Muscle of leg (tissue), 11 donors: ENCODE data around the gene PLD4. TPM values are rescaled to one million over a fixed set of nuclear protein-coding genes. Genes with fewer than 3 reads are reported as not detected.
A peak's percentile ranks its signal among the peaks of the same experiment; 100 is the strongest.

ENCODE experiments used
- DNase-seq: peaks from one replicate; pipeline ENCODE4 v3.0.0; 2013
- H3K27ac ChIP-seq: one replicate; pipeline ENCODE4 v1.5.1; 2013; ENCODE audit warnings: mild to moderate bottlenecking, low read length, control low read depth
- H3K27me3 ChIP-seq: one replicate; pipeline ENCODE4 v1.6.1; 2013; ENCODE audit warnings: low read length; ENCODE audit not compliant: control insufficient read depth, insufficient read depth
- H3K36me3 ChIP-seq: one replicate; pipeline ENCODE4 v1.6.1; 2013; ENCODE audit warnings: low read length; ENCODE audit not compliant: control insufficient read depth, insufficient read depth
- H3K4me1 ChIP-seq: one replicate; pipeline ENCODE4 v1.6.1; 2013; ENCODE audit warnings: low read length; ENCODE audit not compliant: control insufficient read depth, insufficient read depth
- H3K4me3 ChIP-seq: one replicate; pipeline ENCODE4 v1.5.1; 2013; ENCODE audit warnings: low read length, control low read depth
- H3K9me3 ChIP-seq: replicated peaks from 2 replicates; pipeline ENCODE4 v1.6.1; 2013; ENCODE audit warnings: low read depth, low read length; ENCODE audit not compliant: control insufficient read depth
- WGBS: methylation state at CpG from one replicate; pipeline ENCODE4 v1.1.5; 2013; ENCODE audit warnings: missing lambda C conversion rate; ENCODE audit not compliant: insufficient coverage; 5-methylcytosine and 5-hydroxymethylcytosine counted together
- polyA plus RNA-seq, 8 donors: library from polyadenylated mRNA; unstranded; fragments of 120-200 nt; gene quantifications; one replicate each; pipeline versions ENCODE4 v1.2.1 to v1.2.3, GENCODE V29; 2013; ENCODE audit warnings: inconsistent platforms in 1 of 8, low replicate concordance in 1 of 8; ENCODE audit not compliant: insufficient read length in 8 of 8, insufficient read depth in 1 of 8
- total RNA-seq: library from RNA; stranded (reverse); fragments of 120-200 nt; gene quantifications from one replicate; pipeline ENCODE4 v1.2.4, GENCODE V29; 2013

PLD4 gene
- total and polyA plus RNA-seq, 9 donors: 3.1 to 9.7 (median 6.3) TPM

DNA sequence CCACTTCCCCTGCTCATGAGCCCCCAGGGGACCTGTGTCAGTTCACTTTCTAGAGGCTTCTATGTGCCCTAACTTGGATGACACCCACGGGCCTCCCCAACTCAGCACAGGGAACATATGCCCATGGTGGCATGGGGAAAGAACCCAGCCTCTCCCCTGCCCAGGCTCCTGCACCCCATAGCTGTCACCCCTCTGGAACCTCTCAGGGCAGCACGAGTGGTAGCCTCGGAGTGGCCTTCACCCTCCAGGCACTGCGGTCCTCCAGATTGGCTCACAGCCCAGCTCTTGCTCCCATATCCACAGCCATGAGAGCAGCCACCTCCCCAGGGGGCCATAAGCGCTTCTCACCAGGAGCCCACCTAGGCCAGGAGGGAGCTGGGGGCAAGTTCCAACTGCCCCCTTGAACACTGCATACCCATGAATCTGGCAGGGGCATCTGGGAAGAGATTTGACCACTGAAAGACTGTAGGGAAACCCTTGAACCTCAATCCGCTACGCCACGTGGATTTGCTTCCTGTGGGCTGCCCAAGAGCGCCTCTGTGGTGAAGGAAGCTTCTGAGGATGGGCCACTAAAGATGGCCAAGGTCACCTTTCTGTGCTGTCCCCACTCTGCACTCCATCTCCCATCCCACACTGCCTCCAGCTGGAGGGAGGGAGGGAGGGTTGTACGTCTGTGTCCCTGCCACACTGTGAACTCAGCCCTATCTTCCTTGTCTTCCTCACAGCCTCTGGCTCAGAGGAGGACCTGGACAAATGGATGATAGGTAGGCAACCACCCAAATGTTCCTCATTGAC, 11.9 kb downstream of the PLD4 start:
- Histone ChIP-seq H3K4me3 (no peak overlapping the region), H3K9me3 (no peaks in the 10 kb centered on the region), H3K4me1 (peaks cover 25% of the 10 kb centered on the region), H3K27me3 (peaks cover 33% of the 10 kb centered on the region), H3K27ac (no peak overlapping the region), H3K36me3 (no peaks in the 10 kb centered on the region)
- DNase-seq: no peak
- WGBS: 57% methylated on average over 4 of the region's 10 CpGs

DNA sequence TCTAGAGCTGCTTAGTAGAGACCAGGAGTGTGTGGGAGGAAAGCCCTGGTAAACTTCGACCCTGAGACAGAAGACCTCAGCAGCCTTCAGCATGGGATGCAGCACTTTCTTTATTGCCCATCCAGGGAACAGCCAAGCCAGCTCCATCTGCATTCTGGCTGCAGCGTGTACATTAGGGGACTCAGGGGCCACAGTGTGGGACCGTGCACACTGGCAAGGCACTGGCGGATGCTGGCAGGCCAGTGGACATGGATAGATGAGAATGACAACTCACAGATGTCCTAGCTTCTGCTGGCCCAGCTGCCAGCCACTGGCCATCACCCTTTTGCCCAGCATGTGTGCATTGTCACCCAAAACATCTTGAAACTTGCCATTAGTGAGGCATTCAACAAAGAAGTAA, 12.5 kb downstream of the PLD4 start:
- no peak overlapping the region for H3K27ac ChIP-seq
- WGBS: 62% methylated on average over 3 of the region's 4 CpGs
- H3K36me3 ChIP-seq: no peaks in the 10 kb centered on the region
- H3K27me3 ChIP-seq: peaks cover 27% of the 10 kb centered on the region
- no peak for DNase-seq
- H3K4me1 ChIP-seq: peaks cover 19% of the 10 kb centered on the region
- no peaks in the 10 kb centered on the region for H3K9me3 ChIP-seq
- no peak overlapping the region for H3K4me3 ChIP-seq

DNA sequence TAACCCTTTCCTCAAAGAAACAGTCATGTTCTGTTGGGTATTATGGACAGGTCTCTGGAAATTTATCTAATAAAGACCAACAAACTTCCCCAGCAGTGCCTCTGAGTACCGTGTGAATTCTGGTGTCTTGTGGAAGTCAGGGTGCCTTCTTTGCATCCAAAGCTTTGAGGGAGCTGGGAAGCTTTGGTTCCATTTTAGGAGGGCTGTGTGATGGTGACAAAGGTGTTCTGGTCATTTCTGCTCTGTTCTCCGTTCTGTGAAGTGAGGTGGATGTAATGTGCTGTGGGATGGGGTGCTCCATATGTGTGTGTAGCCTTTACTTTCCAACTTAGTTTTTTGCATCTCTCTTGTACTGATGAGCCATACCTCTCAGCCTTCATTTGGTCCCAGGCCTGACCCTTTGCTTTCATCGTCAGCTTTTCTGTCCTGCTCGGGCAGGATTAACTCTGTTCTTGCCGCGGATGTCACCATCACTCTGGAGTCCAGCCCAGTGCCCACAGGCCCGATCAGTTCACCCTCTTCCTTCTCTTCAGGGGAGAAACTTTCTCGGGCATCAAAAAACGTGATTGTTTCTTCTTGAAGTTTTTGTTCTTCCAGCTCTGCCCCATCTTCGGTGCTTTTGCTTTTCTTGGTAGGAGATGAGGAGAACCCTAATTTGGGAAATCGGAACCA, 13.2 kb downstream of the PLD4 start:
- Histone ChIP-seq H3K4me3 (no peak overlapping the region), H3K4me1 (peaks cover 12% of the 10 kb centered on the region), H3K9me3 (no peaks in the 10 kb centered on the region), H3K27me3 (peaks cover 21% of the 10 kb centered on the region), H3K27ac (no peak overlapping the region), H3K36me3 (no peaks in the 10 kb centered on the region)
- WGBS: 55% methylated on average over 5 of the region's 11 CpGs
- no peak for DNase-seq

GRCh38 chr14:104938436-104938835, 13.8 kb downstream of the PLD4 start:
- no peak for DNase-seq
- no peak overlapping the region for H3K27ac ChIP-seq
- no peaks in the 10 kb centered on the region for H3K9me3 ChIP-seq
- peaks cover 18% of the 10 kb centered on the region for H3K27me3 ChIP-seq
- WGBS: 83% methylated on average over 1 of the region's 2 CpGs
- no peaks in the 10 kb centered on the region for H3K36me3 ChIP-seq
- peaks cover 9% of the 10 kb centered on the region for H3K4me1 ChIP-seq
- no peak overlapping the region for H3K4me3 ChIP-seq

DNA sequence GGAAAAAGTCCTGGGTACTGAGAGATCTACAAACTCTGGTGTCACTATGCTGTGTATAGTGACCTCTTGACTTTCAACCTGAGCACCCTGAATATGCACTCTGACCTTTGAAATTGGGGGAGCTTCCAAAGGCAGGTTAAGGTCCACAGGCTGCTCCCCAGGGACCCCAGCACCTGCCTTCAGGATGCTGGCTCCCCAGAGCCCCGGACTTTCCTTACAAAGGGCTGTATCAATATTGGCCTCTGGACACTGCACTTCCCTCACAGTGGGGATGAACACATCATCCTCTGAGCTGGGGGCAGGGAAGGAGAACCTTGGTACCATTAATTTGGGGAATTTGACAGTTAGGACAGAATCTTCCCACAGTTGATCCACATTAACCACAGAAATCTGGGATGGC, 14.3 kb downstream of the PLD4 start:
- Histone ChIP-seq H3K4me1 (peaks cover 9% of the 10 kb centered on the region), H3K36me3 (no peaks in the 10 kb centered on the region), H3K27ac (no peak overlapping the region), H3K27me3 (peaks cover 17% of the 10 kb centered on the region), H3K4me3 (no peak overlapping the region), H3K9me3 (no peaks in the 10 kb centered on the region)
- no peak for DNase-seq
- WGBS: 80% methylated on average over 1 of the region's 1 CpG

- H3K27me3 ChIP-seq: peaks cover 10% of the 10 kb centered on the region
- H3K4me3 ChIP-seq: no peak overlapping the region
- H3K9me3 ChIP-seq: no peaks in the 10 kb centered on the region
- H3K36me3 ChIP-seq: no peaks in the 10 kb centered on the region
- H3K27ac ChIP-seq: no peak overlapping the region
- WGBS: 48% methylated on average over 8 of the region's 11 CpGs
- DNase-seq: peak; percentile 23
- H3K4me1 ChIP-seq: peaks cover 6% of the 10 kb centered on the region
These were observed 15.2 kb downstream of the PLD4 start for GRCh38 chr14:104939666-104940410.

DNA sequence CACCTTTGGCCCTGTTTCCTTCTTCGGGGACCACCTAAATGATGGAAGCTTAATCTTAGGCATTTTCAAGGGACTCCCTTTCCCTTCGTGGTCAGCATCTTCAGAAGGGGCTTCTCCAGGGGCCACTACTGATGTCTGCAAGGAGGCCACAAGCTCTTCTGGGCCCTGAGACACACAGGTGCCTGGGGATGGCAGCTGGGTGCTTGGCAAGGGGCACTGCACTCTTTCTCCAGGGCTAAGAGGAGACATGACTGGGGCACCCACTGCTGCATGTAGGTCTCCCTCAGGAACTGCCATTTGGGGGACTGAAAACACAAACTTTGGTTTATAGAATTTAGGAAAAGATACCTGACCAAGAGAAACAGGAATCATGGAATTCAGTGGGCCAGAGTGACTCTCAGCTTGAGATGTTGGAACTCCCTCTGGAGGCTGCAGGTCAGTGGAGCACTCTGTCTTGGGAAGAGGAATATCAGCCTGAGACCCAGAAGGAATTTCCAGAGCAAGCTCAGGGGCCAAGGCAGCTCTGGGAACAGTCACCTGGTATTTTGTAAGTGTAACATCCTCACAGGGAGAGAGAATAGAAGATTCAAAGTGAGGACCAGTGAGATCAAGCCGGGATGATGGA, 16.0 kb downstream of the PLD4 start:
- WGBS: no CpG with 5 or more reads among the region's 3 CpGs
- Histone ChIP-seq H3K27ac (no peak overlapping the region), H3K27me3 (peaks cover 7% of the 10 kb centered on the region), H3K4me1 (peaks cover 6% of the 10 kb centered on the region), H3K36me3 (no peaks in the 10 kb centered on the region), H3K4me3 (no peak overlapping the region), H3K9me3 (no peaks in the 10 kb centered on the region)
- no peak for DNase-seq

- Histone ChIP-seq H3K4me3 (no peak overlapping the region), H3K9me3 (no peaks in the 10 kb centered on the region), H3K4me1 (peaks cover 6% of the 10 kb centered on the region), H3K27ac (no peak overlapping the region), H3K36me3 (no peaks in the 10 kb centered on the region), H3K27me3 (peaks cover 7% of the 10 kb centered on the region)
- 94% methylated on average over 26 of the region's 26 CpGs for WGBS
- no peak for DNase-seq
These were observed 17.1 kb downstream of the PLD4 start for GRCh38 chr14:104941508-104942365.

- WGBS: 94% methylated on average over 16 of the region's 16 CpGs
- Histone ChIP-seq H3K36me3 (no peaks in the 10 kb centered on the region), H3K27ac (no peak overlapping the region), H3K9me3 (no peaks in the 10 kb centered on the region), H3K4me3 (no peak overlapping the region), H3K27me3 (peaks cover 7% of the 10 kb centered on the region), H3K4me1 (peaks cover 6% of the 10 kb centered on the region)
- DNase-seq: no peak
These were observed 17.9 kb downstream of the PLD4 start for GRCh38 chr14:104942586-104942985.
